Adrenal gland (tissue), 5 donors: ENCODE data around the gene PMF1.

Experiments
- POLR2A ChIP-seq, 2 donors: fragments of 450-650 bp; IDR thresholded peaks; one replicate each; pipeline ENCODE4 v1.6.1; 2017; ENCODE audit warnings: antibody characterized with exemption in 2 of 2, mild to moderate bottlenecking in 2 of 2, moderate library complexity in 1 of 2
- TF ChIP-seq, protein P1 (sequence below), 6 experiments: fragments of 450-650 bp in 4 of 6; fragments of 200-600 bp in 2 of 6; sonication (generic) in 1 of 6; IDR thresholded peaks; 1 replicate in 5 of 6; 2 replicates in 1 of 6; pipeline versions ENCODE4 v1.5.1 to v1.8.0; 2016 to 2021; ENCODE audit warnings: antibody characterized with exemption in 6 of 6, mild to moderate bottlenecking in 2 of 6, moderate library complexity in 1 of 6
- donor health status: DM: no; HTN: no; CAD: no.

DNA sequence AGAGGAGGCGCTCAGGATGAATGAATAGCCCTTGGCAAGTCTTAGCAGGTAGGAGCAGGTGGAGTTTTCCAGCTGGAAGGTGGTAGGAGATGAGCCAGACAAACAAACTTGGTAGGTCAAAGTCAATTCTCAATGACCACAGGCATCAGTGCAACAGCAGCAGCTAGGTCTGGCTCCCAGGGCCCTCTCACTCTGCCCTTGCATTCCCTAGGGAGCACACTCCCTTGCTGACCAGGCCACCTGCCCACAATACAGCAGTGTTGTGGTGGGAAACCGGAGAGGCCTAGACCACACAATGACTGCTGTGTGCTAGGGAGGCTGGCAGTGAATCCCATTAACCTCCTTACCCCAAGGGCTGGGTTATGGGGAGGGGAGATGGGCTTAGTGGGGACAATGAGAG is 48.1 kb downstream of the PMF1 start:
- no peak for TF ChIP-seq POLR2A (IDR thresholded peaks at IDR 0.05)
- TF ChIP-seq, protein P1, sequence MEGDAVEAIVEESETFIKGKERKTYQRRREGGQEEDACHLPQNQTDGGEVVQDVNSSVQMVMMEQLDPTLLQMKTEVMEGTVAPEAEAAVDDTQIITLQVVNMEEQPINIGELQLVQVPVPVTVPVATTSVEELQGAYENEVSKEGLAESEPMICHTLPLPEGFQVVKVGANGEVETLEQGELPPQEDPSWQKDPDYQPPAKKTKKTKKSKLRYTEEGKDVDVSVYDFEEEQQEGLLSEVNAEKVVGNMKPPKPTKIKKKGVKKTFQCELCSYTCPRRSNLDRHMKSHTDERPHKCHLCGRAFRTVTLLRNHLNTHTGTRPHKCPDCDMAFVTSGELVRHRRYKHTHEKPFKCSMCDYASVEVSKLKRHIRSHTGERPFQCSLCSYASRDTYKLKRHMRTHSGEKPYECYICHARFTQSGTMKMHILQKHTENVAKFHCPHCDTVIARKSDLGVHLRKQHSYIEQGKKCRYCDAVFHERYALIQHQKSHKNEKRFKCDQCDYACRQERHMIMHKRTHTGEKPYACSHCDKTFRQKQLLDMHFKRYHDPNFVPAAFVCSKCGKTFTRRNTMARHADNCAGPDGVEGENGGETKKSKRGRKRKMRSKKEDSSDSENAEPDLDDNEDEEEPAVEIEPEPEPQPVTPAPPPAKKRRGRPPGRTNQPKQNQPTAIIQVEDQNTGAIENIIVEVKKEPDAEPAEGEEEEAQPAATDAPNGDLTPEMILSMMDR (IDR thresholded peaks at IDR 0.05) = no peak
